ACC112 (cell line): Measurements from ENCODE around the gene MAP2K2.
"Not testable (repeated sequence)": the region's sequence is repeated elsewhere in the genome, so short reads cannot be mapped to it uniquely, and the experiment has no call there.

Experiments
- H2AFZ ChIP-seq: fragments of 200-600 bp; sonication (generic); one replicate; pipeline ENCODE4 v1.6.0; 2017; ENCODE audit warnings: antibody characterized with exemption, low read length; ENCODE audit not compliant: unreplicated experiment
- H3K27ac ChIP-seq: fragments of 200-600 bp; sonication (generic); 2 replicates; pipeline ENCODE4 v1.5.1; 2014; ENCODE audit warnings: low read depth, mild to moderate bottlenecking, antibody characterized with exemption, low read length, moderate library complexity
- H3K27me3 ChIP-seq: fragments of 200-600 bp; sonication (generic); 2 replicates; pipeline ENCODE4 v1.6.1; 2014; ENCODE audit warnings: mild to moderate bottlenecking, antibody characterized with exemption, low read length, moderate library complexity, mixed read lengths; ENCODE audit not compliant: insufficient read depth
- H3K36me3 ChIP-seq: fragments of 200-600 bp; sonication (generic); 2 replicates; pipeline ENCODE4 v1.6.1; 2016; ENCODE audit warnings: mild to moderate bottlenecking, antibody characterized with exemption, low read length, moderate library complexity, mixed read lengths; ENCODE audit not compliant: insufficient read depth
- H3K4me1 ChIP-seq: fragments of 200-600 bp; sonication (generic); one replicate; pipeline ENCODE4 v1.6.1; 2016; ENCODE audit warnings: low read length, mixed read lengths; ENCODE audit not compliant: insufficient read depth, unreplicated experiment, control insufficient read depth
- H3K4me3 ChIP-seq: fragments of 200-600 bp; sonication (generic); 2 replicates; pipeline ENCODE4 v1.5.1; 2014; ENCODE audit warnings: mild to moderate bottlenecking, low read depth, low read length
- H3K79me2 ChIP-seq: fragments of 200-600 bp; sonication (generic); one replicate; pipeline ENCODE4 v1.6.0; 2016; ENCODE audit warnings: low read length; ENCODE audit not compliant: control insufficient read depth, unreplicated experiment, insufficient read depth

The MAP2K2 gene

DNA sequence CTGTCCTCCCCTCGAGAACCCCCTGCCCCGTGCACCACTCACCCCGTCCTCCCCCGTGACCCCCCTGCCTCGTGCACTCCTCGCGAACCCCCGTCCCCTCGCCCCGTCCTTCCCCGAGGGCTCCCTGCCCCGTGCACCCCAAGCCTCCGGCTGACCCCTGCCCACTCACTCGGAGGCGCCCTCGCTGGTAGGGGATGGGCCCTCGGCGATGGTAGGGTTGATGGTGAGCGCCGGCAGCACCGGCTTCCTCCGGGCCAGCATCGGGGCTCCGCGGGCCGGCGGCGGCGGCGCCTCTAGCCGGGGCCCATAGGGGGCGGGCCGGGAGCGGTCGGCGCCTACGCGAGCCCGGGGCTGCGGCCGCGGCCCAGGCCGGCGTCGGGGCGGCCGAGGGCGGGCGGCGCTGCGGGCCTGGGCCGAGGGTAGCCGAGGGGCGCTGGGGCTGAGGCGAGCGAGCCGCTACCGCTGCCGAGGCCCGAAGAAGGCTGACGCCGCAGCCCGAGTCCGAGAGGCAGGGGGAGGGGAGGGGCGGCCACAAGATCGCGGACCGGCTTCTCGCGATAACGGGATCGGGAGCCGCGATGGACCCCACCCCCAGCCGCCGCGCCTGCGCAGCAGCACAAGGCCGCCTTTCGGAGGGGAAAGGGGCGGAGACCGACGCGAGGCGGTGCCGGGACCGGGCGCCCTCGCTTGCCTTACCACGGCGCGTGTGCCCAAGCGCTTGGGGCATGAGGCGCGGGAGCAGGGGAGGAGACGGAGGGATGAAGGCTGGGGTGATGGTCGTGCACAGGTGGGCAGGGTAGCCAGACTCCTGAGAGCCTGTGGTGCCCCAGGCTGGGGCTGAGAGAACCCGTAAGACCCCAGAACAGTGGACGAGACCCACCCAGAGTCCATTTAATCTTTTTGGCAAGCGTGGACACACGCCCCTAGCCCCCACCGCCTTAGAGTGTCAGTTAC is at the start of gene MAP2K2:
TSS of gene MAP2K2 (minus strand) at position 508 of the 954 bp plus-strand sequence. CDS start at position 261, 247 bp downstream.
- peak within 1 kb of the TSS; percentile 95 for H3K4me3 ChIP-seq
- H3K27ac ChIP-seq, result no peak within 1 kb of the TSS
- H2AFZ ChIP-seq, result peak within 1 kb of the TSS; percentile 85
- H3K27me3 ChIP-seq, result no peaks in the 10 kb centered on the region
- no peaks in the 10 kb centered on the region for H3K36me3 ChIP-seq
- peaks cover 9% of the 10 kb centered on the region for H3K4me1 ChIP-seq
- H3K79me2 ChIP-seq, result peaks cover 33% of the 10 kb centered on the region

DNA sequence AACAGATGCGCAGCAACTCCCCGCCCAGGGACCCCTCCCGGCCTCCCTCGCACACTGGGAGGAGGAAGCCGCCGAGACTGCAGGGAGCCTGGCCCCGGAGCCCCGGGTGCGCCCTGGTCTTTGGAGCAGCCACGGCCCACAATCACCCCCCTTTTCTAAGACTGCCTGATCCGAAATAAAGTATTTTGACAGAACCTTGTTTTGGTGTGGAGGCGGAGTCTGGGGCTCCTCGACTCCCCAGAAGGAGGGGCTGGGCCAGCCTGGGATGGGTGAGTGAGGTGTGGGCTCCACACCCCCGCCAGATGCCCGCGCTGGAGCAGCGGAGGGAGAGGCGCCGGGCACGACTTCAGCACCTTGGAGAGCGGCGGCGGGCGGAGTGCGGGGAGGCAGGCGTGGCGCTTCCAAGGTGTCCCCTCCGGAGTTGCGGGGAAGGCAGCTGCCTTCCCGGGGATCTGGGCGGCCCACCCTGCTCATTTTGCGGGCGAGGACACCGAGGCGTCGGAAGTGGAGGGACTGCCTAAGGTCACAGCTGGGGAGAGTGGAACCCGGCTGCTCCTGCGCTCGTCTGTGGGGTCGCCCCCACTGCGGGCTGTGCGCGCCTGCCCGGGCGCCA is 49.0 kb upstream of the MAP2K2 start:
- no peaks in the 10 kb centered on the region for H3K4me1 ChIP-seq
- H3K27ac ChIP-seq, result no peak overlapping the region
- peaks cover 7% of the 10 kb centered on the region; the same call in 1 of the 2 replicates for H3K27me3 ChIP-seq
- no peaks in the 10 kb centered on the region for H3K79me2 ChIP-seq
- no peak overlapping the region for H3K4me3 ChIP-seq
- no peaks in the 10 kb centered on the region for H3K36me3 ChIP-seq
- H2AFZ ChIP-seq, result no peak overlapping the region

DNA sequence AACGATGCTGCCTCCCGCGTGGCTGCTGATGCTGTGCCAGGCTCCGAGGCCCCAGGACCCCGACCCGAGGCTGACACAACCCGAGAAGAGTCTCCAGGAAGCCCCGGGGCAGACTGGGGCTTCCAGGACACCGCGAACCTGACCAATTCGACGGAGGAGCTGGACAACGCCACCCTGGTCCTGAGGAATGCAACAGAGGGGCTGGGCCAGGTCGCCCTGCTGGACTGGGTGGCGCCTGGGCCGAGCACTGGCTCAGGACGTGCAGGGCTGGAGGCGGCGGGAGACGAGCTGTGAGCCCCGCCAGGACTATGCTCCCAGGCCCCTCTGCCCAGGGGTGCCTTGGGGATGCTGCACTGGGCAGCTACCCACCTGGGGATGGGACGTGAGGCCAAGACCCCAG is 47.8 kb upstream of the MAP2K2 start:
- H3K36me3 ChIP-seq, result no peaks in the 10 kb centered on the region
- H3K27me3 ChIP-seq, result peaks cover 7% of the 10 kb centered on the region; the same call in 1 of the 2 replicates
- H2AFZ ChIP-seq, result no peak overlapping the region
- no peak overlapping the region for H3K27ac ChIP-seq
- no peak overlapping the region for H3K4me3 ChIP-seq
- H3K4me1 ChIP-seq, result no peaks in the 10 kb centered on the region
- H3K79me2 ChIP-seq, result no peaks in the 10 kb centered on the region

DNA sequence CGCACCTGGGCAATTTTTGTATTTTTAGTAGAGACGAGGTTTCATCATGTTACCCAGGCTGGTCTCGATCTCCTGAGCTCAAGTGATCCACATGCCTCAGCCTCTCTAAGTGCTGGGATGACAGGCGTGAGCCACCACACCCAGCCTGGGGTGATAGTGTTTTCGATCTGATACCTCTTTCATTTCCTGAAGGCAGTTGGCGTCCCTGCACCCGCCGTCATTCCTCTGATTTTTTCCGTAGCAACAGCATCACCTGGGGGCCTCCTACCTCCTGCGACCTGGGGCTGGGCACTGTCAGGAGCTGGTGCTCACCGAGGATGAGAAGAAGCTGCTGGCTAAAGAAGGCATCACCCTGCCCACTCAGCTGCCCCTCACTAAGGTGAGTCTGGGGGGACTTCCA is 40.3 kb upstream of the MAP2K2 start:
- H2AFZ ChIP-seq, result no peak overlapping the region
- H3K79me2 ChIP-seq, result no peaks in the 10 kb centered on the region
- H3K4me3 ChIP-seq, result no peak overlapping the region
- no peaks in the 10 kb centered on the region for H3K27me3 ChIP-seq
- no peak overlapping the region for H3K27ac ChIP-seq
- no peaks in the 10 kb centered on the region for H3K4me1 ChIP-seq
- H3K36me3 ChIP-seq, result no peaks in the 10 kb centered on the region

DNA sequence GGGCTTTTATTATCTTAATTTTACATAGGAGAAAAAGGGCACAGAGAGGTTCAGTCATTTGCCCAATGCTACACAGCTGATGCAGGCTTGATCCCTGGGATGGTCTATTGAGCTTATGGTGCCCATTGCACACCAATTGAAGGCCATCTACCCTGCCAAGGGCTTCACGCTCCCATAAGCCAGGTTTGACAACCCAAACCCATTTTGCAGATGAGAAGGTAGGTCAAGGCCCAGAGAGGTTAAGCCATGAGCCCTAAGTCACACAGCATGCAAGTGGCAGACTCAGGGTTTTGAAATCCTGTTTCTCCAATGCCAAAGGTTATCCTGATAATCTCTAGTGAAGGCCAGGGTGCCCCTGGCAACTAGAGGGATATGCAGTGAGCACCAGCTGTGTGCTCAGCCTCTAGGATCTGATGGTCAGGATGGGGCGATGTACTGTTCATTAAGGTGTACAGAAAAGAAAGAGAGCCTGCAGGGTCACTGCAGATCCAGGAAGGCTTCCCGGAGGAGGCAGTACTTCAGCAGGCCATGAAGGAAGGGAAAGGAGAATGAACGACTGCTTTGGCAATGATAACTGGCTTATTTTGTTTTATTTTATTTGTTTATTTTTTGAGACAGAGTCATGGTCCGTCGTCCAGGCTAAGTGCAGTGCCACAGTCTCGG is 37.6 kb upstream of the MAP2K2 start:
- H2AFZ ChIP-seq, result no peak overlapping the region
- H3K4me1 ChIP-seq, result no peaks in the 10 kb centered on the region
- H3K4me3 ChIP-seq, result no peak overlapping the region
- no peaks in the 10 kb centered on the region for H3K27me3 ChIP-seq
- no peaks in the 10 kb centered on the region for H3K36me3 ChIP-seq
- no peak overlapping the region for H3K27ac ChIP-seq
- H3K79me2 ChIP-seq, result no peaks in the 10 kb centered on the region

DNA sequence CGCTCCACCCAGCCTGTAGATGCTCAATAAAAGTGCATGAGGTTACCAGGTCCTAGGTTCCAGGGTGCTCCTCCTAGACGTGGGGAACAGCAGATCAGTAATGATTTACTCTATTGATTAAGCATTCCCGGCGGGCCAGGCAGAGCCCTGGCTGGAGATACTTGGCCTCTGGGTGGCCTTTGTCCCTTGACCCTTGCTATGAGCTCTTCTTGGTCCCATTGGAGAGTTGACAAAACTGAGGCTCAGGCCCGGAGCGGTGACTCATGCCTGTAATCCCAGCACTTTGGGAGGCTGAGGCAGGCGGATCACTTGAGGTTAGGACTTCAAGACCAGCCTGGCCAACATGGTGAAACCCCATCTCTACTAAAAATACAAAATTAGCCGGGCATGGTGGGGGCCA is 34.0 kb upstream of the MAP2K2 start:
- not testable (repeated sequence) for H3K4me1 ChIP-seq, H3K36me3 ChIP-seq, H3K4me3 ChIP-seq, H3K79me2 ChIP-seq, H3K27ac ChIP-seq, H3K27me3 ChIP-seq, H2AFZ ChIP-seq

DNA sequence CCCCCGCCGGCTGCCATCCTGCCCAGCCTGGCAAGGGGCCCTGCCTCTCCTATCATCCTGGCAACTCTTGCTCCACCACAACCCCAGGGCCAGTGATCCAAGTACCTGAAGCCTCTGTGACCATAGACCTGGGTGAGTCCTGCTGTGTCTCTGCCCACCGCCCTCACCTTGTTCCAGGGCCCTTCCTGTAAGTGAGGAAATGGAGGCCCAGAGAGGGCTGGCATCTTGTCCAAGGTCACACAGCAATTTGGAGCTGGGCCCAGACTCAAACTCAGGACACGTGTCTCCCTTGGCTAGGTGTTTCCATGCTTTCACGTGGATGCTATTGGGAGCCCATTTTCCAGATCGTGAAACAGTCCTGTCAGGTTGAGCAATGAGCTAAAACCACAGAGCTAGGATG is 33.2 kb upstream of the MAP2K2 start:
- H3K4me3 ChIP-seq, result no peak overlapping the region
- H2AFZ ChIP-seq, result no peak overlapping the region
- no peaks in the 10 kb centered on the region for H3K79me2 ChIP-seq
- no peaks in the 10 kb centered on the region for H3K36me3 ChIP-seq
- no peaks in the 10 kb centered on the region for H3K27me3 ChIP-seq
- H3K4me1 ChIP-seq, result no peaks in the 10 kb centered on the region
- no peak overlapping the region for H3K27ac ChIP-seq

DNA sequence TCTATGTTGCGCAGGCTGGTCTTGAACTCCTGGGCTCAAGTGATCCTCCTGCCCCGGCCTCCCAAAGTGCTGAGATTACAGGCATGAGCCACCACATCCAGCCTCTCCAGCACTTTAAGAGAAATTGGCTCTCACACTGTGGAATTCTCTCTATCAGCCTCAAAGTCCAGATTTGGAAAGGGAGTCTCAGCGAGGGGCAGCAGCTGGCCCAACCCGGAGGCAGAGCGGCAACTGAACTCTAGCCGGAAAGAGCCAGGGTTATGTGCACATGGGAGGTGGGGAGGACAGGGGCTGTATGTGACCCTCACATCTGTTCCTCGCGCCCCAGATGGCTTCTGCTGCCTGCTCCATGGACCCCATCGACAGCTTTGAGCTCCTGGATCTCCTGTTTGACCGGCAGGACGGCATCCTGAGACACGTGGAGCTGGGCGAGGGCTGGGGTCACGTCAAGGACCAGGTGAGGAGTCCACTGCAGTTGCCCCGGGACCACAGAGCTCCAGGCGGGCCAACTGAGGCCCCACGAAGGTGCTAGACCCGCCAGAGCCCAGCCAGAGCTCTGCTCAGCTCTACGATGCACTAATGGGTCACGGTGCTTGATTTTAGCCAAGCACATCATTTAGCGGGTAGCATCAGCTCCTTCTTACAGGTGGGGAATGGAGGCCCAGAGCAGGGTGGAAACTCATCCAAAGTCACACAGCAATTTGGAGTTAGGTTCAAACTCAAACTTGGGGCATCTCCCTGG is 30.8 kb upstream of the MAP2K2 start:
- Histone ChIP-seq H3K4me3 (no peak overlapping the region), H3K4me1 (peaks cover under 1% of the 10 kb centered on the region), H3K36me3 (no peaks in the 10 kb centered on the region), H3K79me2 (no peaks in the 10 kb centered on the region), H3K27me3 (no peaks in the 10 kb centered on the region), H3K27ac (no peak overlapping the region), H2AFZ (no peak overlapping the region)

DNA sequence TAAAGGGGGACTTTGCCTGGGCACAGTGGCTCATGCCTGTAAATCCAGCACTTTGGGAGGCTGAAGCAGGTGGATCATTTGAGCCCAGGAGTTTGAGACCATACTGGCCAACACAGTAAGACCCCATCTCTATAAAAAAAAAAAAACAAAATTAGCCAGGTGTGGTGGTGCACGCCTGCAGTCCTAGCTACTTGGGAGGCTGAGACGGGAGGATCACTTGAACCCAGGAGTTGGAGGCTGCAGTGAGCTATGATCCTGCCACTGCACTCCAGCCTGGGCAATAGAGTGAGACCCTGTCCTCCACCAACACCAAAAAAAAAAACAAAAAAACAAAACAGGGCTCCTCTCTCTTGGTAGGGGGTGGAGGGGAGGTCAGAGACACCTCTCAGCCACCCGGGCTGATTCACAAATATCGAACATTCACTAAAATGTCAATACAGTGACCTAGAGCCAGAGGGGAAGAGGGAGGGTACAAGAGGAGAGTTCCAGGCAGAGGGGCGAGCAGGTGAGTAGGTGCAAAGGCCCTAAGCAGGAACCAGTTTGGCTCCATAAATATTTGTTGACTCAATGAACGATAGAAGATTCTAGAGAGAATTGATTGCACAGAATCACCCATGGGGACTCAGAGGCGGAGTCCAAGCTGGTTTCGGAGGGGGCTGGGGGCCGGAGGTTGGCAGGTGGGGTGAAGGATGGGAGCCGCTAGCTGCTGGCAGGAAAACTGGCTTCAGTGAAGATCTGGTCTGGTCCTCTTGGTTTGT is 28.5 kb upstream of the MAP2K2 start:
- no peak overlapping the region for H3K4me3 ChIP-seq
- no peak overlapping the region for H2AFZ ChIP-seq
- no peaks in the 10 kb centered on the region for H3K79me2 ChIP-seq
- H3K36me3 ChIP-seq, result no peaks in the 10 kb centered on the region
- peaks cover 5% of the 10 kb centered on the region for H3K4me1 ChIP-seq
- no peak overlapping the region for H3K27ac ChIP-seq
- H3K27me3 ChIP-seq, result no peaks in the 10 kb centered on the region

DNA sequence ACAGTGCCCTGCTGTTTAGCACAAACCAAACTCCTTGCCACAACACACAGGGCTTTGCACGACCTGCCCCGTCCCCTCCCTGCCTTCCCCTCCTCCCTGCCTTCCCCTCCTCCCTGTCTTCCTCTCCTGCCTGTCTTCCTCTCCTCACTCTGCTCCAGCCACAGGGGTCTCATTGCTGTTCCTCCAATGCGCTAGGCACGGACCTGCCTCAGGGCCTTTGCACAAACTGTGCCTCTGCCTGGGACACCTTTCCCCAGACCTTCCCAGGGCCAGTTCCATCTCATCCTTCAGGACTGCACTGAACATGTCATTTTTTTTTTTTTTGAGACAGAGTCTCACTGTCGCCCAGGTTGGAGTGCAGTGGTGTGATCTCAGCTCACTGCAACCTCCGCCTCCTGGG is 27.7 kb upstream of the MAP2K2 start:
- H3K27me3 ChIP-seq, result no peaks in the 10 kb centered on the region
- no peaks in the 10 kb centered on the region for H3K36me3 ChIP-seq

More for the DNA sequence above, 27.7 kb upstream of the MAP2K2 start:
- no peaks in the 10 kb centered on the region for H3K79me2 ChIP-seq
- no peak overlapping the region for H3K4me3 ChIP-seq
- no peak overlapping the region for H2AFZ ChIP-seq
- H3K4me1 ChIP-seq, result peaks cover 5% of the 10 kb centered on the region
- H3K27ac ChIP-seq, result no peak overlapping the region
